Ascending aorta (tissue), 2 donors: Measurements from ENCODE around the gene NFE2L2. TPM values are rescaled to one million over a fixed set of nuclear protein-coding genes. Genes with fewer than 3 reads are reported as not detected.
A peak's percentile ranks its signal among the peaks of the same experiment; 100 is the strongest.

Experiments
- DNase-seq, 2 donors: peaks; one replicate each; pipeline ENCODE4 v3.0.0-alpha.2; 2019; ENCODE audit warnings: low spot score in 2 of 2
- H3K27ac ChIP-seq, 2 donors: fragments of 200-600 bp; sonication (generic); one replicate each; pipeline ENCODE4 v1.5.1; 2016 to 2017; ENCODE audit warnings: mild to moderate bottlenecking in 1 of 2
- H3K27me3 ChIP-seq: fragments of 200-600 bp; sonication (generic); one replicate; pipeline ENCODE4 v1.5.1; 2017
- H3K36me3 ChIP-seq, 2 donors: fragments of 200-600 bp; sonication (generic); one replicate each; pipeline ENCODE4 v1.5.1; 2016
- H3K4me1 ChIP-seq, 2 donors: fragments of 200-600 bp; sonication (generic); one replicate each; pipeline ENCODE4 v1.5.1; 2016 to 2017; ENCODE audit warnings: mild to moderate bottlenecking in 1 of 2
- H3K4me3 ChIP-seq, 2 donors: fragments of 200-600 bp; sonication (generic); one replicate each; pipeline ENCODE4 v1.5.1; 2016 to 2017; ENCODE audit warnings: mild to moderate bottlenecking in 1 of 2
- H3K9me3 ChIP-seq, 2 donors: fragments of 200-600 bp; sonication (generic); one replicate each; pipeline ENCODE4 v1.5.1; 2016
- CTCF ChIP-seq, 3 experiments: fragments of 200-600 bp in 2 of 3; fragments of 450-650 bp in 1 of 3; sonication (generic) in 2 of 3; IDR thresholded peaks; one replicate each; pipeline ENCODE4 v1.5.1; 2016 to 2019; ENCODE audit warnings: antibody characterized with exemption in 3 of 3, mild to moderate bottlenecking in 1 of 3, moderate library complexity in 1 of 3
- intact Hi-C: fragments of 100-400 bp; cut with DNase I; formaldehyde crosslinking; loops from one replicate; pipeline ENCODE4 v1.15.1; 2023
- total RNA-seq: library from RNA; depleted of rRNA; stranded (reverse); fragments of >200 nt; gene quantifications from one replicate; pipeline ENCODE4 v1.1.0, GENCODE V29; 2016

The NFE2L2 gene
- total RNA-seq, 1 donor from 2014 or later: 99.3 TPM

DNA sequence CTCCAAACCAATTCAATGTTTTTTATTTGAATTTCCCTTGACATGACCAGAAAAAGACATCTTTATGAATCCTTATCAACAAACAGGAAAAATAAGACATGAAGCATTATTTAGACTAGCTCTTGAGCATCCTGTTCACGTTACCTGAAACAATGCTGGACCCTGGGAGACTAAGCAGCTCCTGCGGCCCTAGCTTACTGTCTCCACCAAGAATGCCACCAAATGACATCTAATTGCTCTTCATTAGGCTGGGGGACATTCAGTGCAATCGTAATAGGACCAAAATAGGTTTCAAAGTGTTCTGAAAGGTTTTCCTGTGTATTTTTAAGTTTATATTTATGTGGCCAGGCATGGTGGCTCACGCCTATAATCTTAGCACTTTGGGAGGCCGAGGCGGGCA lies 25.5 kb downstream of the NFE2L2 start:
- Histone ChIP-seq H3K27ac (peak overlapping the region; percentile 90 to 94), H3K36me3 (peaks cover 0 to 1% of the 10 kb centered on the region in 2 donors), H3K27me3 (no peaks in the 10 kb centered on the region), H3K4me1 (peaks cover 30 to 72% of the 10 kb centered on the region in 2 donors), H3K4me3 (peak overlapping the region in 1 of 2 donors; percentile 1), H3K9me3 (no peaks in the 10 kb centered on the region)
- TF ChIP-seq CTCF (IDR thresholded peaks at IDR 0.05): no peak
- DNase-seq: no peak
- intact Hi-C loops: no loop called here

- no peak for DNase-seq
- TF ChIP-seq CTCF (IDR thresholded peaks at IDR 0.05): no peak
- H3K36me3 ChIP-seq: peaks cover 8 to 10% of the 10 kb centered on the region in 2 donors
- peak overlapping the region in 1 of 2 donors; percentile 56 for H3K27ac ChIP-seq
- H3K27me3 ChIP-seq: no peaks in the 10 kb centered on the region
- intact Hi-C loops: no loop called here
- H3K4me3 ChIP-seq: no peak overlapping the region
- H3K9me3 ChIP-seq: no peaks in the 10 kb centered on the region
- peaks cover 22 to 65% of the 10 kb centered on the region in 2 donors for H3K4me1 ChIP-seq
Observed at GRCh38 chr2:177237932-177238331, 26.6 kb downstream of the NFE2L2 start.

GRCh38 chr2:177235855-177236437 lies 28.6 kb downstream of the NFE2L2 start:
- intact Hi-C loops: no loop called here
- Histone ChIP-seq H3K27ac (peak overlapping the region; percentile 10 to 49), H3K4me1 (peaks cover 10 to 48% of the 10 kb centered on the region in 2 donors)

GRCh38 chr2:177234267-177234666 lies 30.3 kb downstream of the NFE2L2 start:
- H3K9me3 ChIP-seq: no peaks in the 10 kb centered on the region
- no peak for TF ChIP-seq CTCF (IDR thresholded peaks at IDR 0.05)
- H3K4me1 ChIP-seq: peaks cover 12 to 32% of the 10 kb centered on the region in 2 donors
- H3K27ac ChIP-seq: peak overlapping the region in 1 of 2 donors; percentile 35
- peaks cover 43 to 47% of the 10 kb centered on the region in 2 donors for H3K36me3 ChIP-seq
- no peak for DNase-seq
- intact Hi-C loops: no loop called here
- H3K27me3 ChIP-seq: no peaks in the 10 kb centered on the region
- no peak overlapping the region for H3K4me3 ChIP-seq

More at GRCh38 chr2:177235855-177236437, 28.6 kb downstream of the NFE2L2 start:
- DNase-seq: no peak
- no peak for TF ChIP-seq CTCF (IDR thresholded peaks at IDR 0.05)
- H3K27me3 ChIP-seq: no peaks in the 10 kb centered on the region
- no peak overlapping the region for H3K4me3 ChIP-seq
- peaks cover 28 to 30% of the 10 kb centered on the region in 2 donors for H3K36me3 ChIP-seq
- H3K9me3 ChIP-seq: no peaks in the 10 kb centered on the region

DNA sequence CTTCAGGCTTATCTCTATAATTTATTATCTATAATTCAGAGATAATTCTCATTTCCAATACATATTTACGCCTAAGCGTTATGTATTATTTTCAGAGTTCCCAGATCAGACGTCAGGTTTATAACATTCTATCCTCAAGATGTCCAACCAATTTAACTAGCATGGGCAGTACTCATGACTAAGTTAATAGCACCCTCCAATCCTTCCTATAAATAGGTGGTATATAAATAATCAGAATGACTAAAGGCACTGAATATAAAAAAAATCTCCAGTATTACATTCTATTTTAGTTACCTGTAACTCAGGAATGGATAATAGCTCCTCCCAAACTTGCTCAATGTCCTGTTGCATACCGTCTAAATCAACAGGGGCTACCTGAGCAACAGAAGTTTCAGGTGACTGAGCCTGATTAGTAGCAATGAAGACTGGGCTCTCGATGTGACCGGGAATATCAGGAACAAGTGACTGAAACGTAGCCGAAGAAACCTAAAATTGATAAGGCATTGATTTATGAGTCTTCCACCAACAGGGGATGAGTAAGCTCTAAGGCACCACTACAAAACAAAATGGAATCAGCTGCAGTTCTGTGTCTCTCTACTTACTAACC lies 32.3 kb downstream of the NFE2L2 start:
- H3K4me1 ChIP-seq: peaks cover 4 to 14% of the 10 kb centered on the region in 2 donors

More for the DNA sequence above, 32.3 kb downstream of the NFE2L2 start:
- H3K36me3 ChIP-seq: peaks cover 52 to 61% of the 10 kb centered on the region in 2 donors
- intact Hi-C loops: no loop called here
- H3K9me3 ChIP-seq: no peaks in the 10 kb centered on the region
- no peak overlapping the region for H3K4me3 ChIP-seq
- DNase-seq: no peak
- TF ChIP-seq CTCF (IDR thresholded peaks at IDR 0.05): no peak
- peak overlapping the region in 1 of 2 donors; percentile 4 for H3K27ac ChIP-seq
- no peaks in the 10 kb centered on the region for H3K27me3 ChIP-seq
